Measurements from ENCODE around the gene TCERG1L.
"Not testable (repeated sequence)": the region's sequence is repeated elsewhere in the genome, so short reads cannot be mapped to it uniquely, and the experiment has no call there.

Gene TCERG1L

GRCh38 chr10:131311661-131312477, at the start of gene TCERG1L:
Gene TCERG1L (minus strand): TSS chr10:131311721. CDS start chr10:131311635, 86 bp downstream.
- DNase-seq: no peak

GRCh38 chr10:131358741-131359442, 47.4 kb upstream of the TCERG1L start:
- DNase-seq: no peak

- no peak for DNase-seq
Measured at GRCh38 chr10:131356442-131356841, 44.9 kb upstream of the TCERG1L start.

GRCh38 chr10:131355881-131356280, 44.4 kb upstream of the TCERG1L start:
- DNase-seq: no peak

GRCh38 chr10:131355056-131355455, 43.5 kb upstream of the TCERG1L start:
- DNase-seq: no peak

- no peak for DNase-seq
Measured at GRCh38 chr10:131354380-131354779, 42.9 kb upstream of the TCERG1L start.

GRCh38 chr10:131352765-131353290, 41.3 kb upstream of the TCERG1L start:
- DNase-seq: no peak

- DNase-seq: no peak
Measured at GRCh38 chr10:131350660-131351059, 39.1 kb upstream of the TCERG1L start.

GRCh38 chr10:131350245-131350644, 38.7 kb upstream of the TCERG1L start:
- no peak for DNase-seq

GRCh38 chr10:131346456-131346855, 34.9 kb upstream of the TCERG1L start:
- DNase-seq: no peak

- DNase-seq: no peak
Measured at GRCh38 chr10:131345691-131346090, 34.2 kb upstream of the TCERG1L start.

GRCh38 chr10:131344747-131345146, 33.2 kb upstream of the TCERG1L start:
- no peak for DNase-seq

- DNase-seq: no peak
Measured at GRCh38 chr10:131337741-131338140, 26.2 kb upstream of the TCERG1L start.

- no peak for DNase-seq
Measured at GRCh38 chr10:131332821-131333220, 21.3 kb upstream of the TCERG1L start.

GRCh38 chr10:131323880-131324279, 12.4 kb upstream of the TCERG1L start:
- no peak for DNase-seq

- DNase-seq: no peak
Measured at GRCh38 chr10:131323025-131323424, 11.5 kb upstream of the TCERG1L start.

- not testable (repeated sequence) for DNase-seq
Measured at GRCh38 chr10:131322575-131322974, 11.1 kb upstream of the TCERG1L start.

GRCh38 chr10:131320860-131321604, 9.5 kb upstream of the TCERG1L start:
- no peak for DNase-seq

GRCh38 chr10:131318814-131319213, 7.3 kb upstream of the TCERG1L start:
- no peak for DNase-seq

- DNase-seq: no peak
Measured at GRCh38 chr10:131318291-131318690, 6.8 kb upstream of the TCERG1L start.

- no peak for DNase-seq
Measured at GRCh38 chr10:131316321-131317075, 5.0 kb upstream of the TCERG1L start.

GRCh38 chr10:131315344-131315743, 3.8 kb upstream of the TCERG1L start:
- no peak for DNase-seq
